SK-N-SH (cell line): ENCODE results near the gene ADCY7. TPM values are rescaled to one million over a fixed set of nuclear protein-coding genes. Genes with fewer than 3 reads are reported as not detected.

Experiments used
- CTCF ChIA-PET: fragments of 300-600, 350-600 bp; formaldehyde crosslinking; extraction: SDS; loops from one replicate; lab custom pipeline; 2021; lab: Yijun Ruan, JAX
- POLR2A ChIA-PET: fragments of 350-600 bp; sonication (Branson Sonifier 250); formaldehyde crosslinking; extraction: SDS; loops from one replicate; lab custom pipeline; 2020; ENCODE audit warnings: antibody characterized with exemption, inconsistent platforms; lab: Yijun Ruan, JAX
- DNase-seq: peaks from one replicate; pipeline ENCODE4 v3.0.0; 2012
- H2AFZ ChIP-seq: fragments of 200-600 bp; sonication (generic); 2 replicates; pipeline ENCODE4 v1.8.1; 2016; ENCODE audit warnings: antibody characterized with exemption, mild to moderate bottlenecking, low read depth
- H3F3A ChIP-seq: fragments of 200-600 bp; sonication (generic); replicated peaks from 2 replicates; pipeline ENCODE3; 2016; ENCODE audit warnings: antibody characterized with exemption, mild to moderate bottlenecking; ENCODE audit not compliant: insufficient read depth
- H3K27ac ChIP-seq, 2 experiments: fragments of 200-500 bp in 1 of 2; fragments of 200-600 bp in 1 of 2; sonication (Bioruptor generic) in 1 of 2; sonication (generic), shearing (Covaris generic) in 1 of 2; 2 replicates each; pipeline versions ENCODE4 v1.5.1 to v1.6.1; 2014 to 2016; ENCODE audit warnings: low read depth in 2 of 2, inconsistent platforms in 1 of 2, low read length in 1 of 2, mild to moderate bottlenecking in 1 of 2, mixed read lengths in 1 of 2
- H3K27me3 ChIP-seq: fragments of 200-600 bp; sonication (generic), shearing (Covaris generic); 2 replicates; pipeline ENCODE4 v1.6.1; 2016; ENCODE audit warnings: mixed run types; ENCODE audit not compliant: insufficient read depth
- H3K36me3 ChIP-seq, 2 experiments: fragments of 200-500 bp in 1 of 2; fragments of 200-600 bp in 1 of 2; sonication (Bioruptor generic) in 1 of 2; sonication (generic) in 1 of 2; replicated peaks in 1 of 2; 2 replicates each; pipeline versions ENCODE3 to v1.5.1; 2014 to 2016; ENCODE audit warnings: low read length in 1 of 2, mild to moderate bottlenecking in 1 of 2; ENCODE audit not compliant: insufficient read depth in 2 of 2, control insufficient read depth in 1 of 2
- H3K4me1 ChIP-seq, 2 experiments: fragments of 200-500 bp in 1 of 2; fragments of 200-600 bp in 1 of 2; sonication (Bioruptor generic) in 1 of 2; sonication (generic), shearing (Covaris generic) in 1 of 2; 2 replicates each; pipeline versions ENCODE4 v1.5.1 to v1.6.1; 2014 to 2016; ENCODE audit warnings: low read depth in 1 of 2, low read length in 1 of 2, mixed run types in 1 of 2; ENCODE audit not compliant: insufficient read depth in 2 of 2, control insufficient read depth in 1 of 2
- H3K4me2 ChIP-seq: fragments of 200-600 bp; sonication (generic), shearing (Covaris generic); 2 replicates; pipeline ENCODE4 v1.6.1; 2017; ENCODE audit warnings: mixed run types
- H3K4me3 ChIP-seq, 2 experiments: fragments of 200-500 bp in 1 of 2; fragments of 200-600 bp in 1 of 2; sonication (Bioruptor generic) in 1 of 2; sonication (generic), shearing (Covaris generic) in 1 of 2; 2 replicates each; pipeline versions ENCODE4 v1.5.1 to v1.8.1; 2014 to 2016; ENCODE audit warnings: low read depth in 2 of 2, inconsistent platforms in 1 of 2, low read length in 1 of 2, mild to moderate bottlenecking in 1 of 2, mixed read lengths in 1 of 2, moderate library complexity in 1 of 2
- H3K79me2 ChIP-seq: fragments of 200-600 bp; sonication (generic); 2 replicates; pipeline ENCODE4 v1.8.1; 2017; ENCODE audit warnings: mild to moderate bottlenecking; ENCODE audit not compliant: insufficient read depth
- H3K9ac ChIP-seq: fragments of 200-600 bp; sonication (generic); 2 replicates; pipeline ENCODE4 v1.6.1; 2017; ENCODE audit warnings: mixed run types
- H3K9me2 ChIP-seq: fragments of 200-600 bp; sonication (generic); 2 replicates; pipeline ENCODE4 v1.6.1; 2017; ENCODE audit warnings: mixed run types
- H3K9me3 ChIP-seq: fragments of 200-600 bp; sonication (generic); 2 replicates; pipeline ENCODE4 v1.6.1; 2017; ENCODE audit warnings: mixed run types, mild to moderate bottlenecking, moderate library complexity
- H4K20me1 ChIP-seq: fragments of 200-600 bp; sonication (generic); 2 replicates; pipeline ENCODE4 v1.6.1; 2017; ENCODE audit warnings: mild to moderate bottlenecking, mixed run types; ENCODE audit not compliant: insufficient read depth
- CHD2 ChIP-seq: fragments of 150-350 bp; IDR thresholded peaks from 2 replicates; pipeline ENCODE4 v1.6.1; 2018; ENCODE audit warnings: low read length; ENCODE audit not compliant: partially characterized antibody
- EP300 ChIP-seq, 2 experiments: IDR thresholded peaks; 2 replicates each; pipeline versions ENCODE4 v1.4.0 to v1.6.1; 2012; ENCODE audit warnings: borderline replicate concordance in 1 of 2, low read depth in 1 of 2, low read length in 1 of 2
- EZH2phosphoT487 ChIP-seq: fragments of 200-600 bp; sonication (generic); IDR thresholded peaks from 2 replicates; pipeline ENCODE4 v1.6.1; 2017; ENCODE audit warnings: low read depth, mixed run types, mild to moderate bottlenecking, antibody characterized with exemption, moderate library complexity, borderline replicate concordance
- FOXM1 ChIP-seq: IDR thresholded peaks from 2 replicates; pipeline ENCODE4 v1.4.0; 2012; ENCODE audit warnings: low read depth, mild to moderate bottlenecking
- GABPA ChIP-seq: IDR thresholded peaks from 2 replicates; pipeline ENCODE4 v1.4.0; 2012; ENCODE audit warnings: low read depth, mild to moderate bottlenecking
- GATA2 ChIP-seq: sonication (generic); formaldehyde crosslinking; IDR thresholded peaks from 2 replicates; pipeline ENCODE4 v1.5.0; 2020; ENCODE audit warnings: mild to moderate bottlenecking, missing genetic modification reagents
- JUND ChIP-seq: IDR thresholded peaks from 2 replicates; pipeline ENCODE4 v1.4.0; 2012
- MXI1 ChIP-seq: IDR thresholded peaks from 2 replicates; pipeline ENCODE4 v1.6.1; 2012; ENCODE audit warnings: mild to moderate bottlenecking, low read depth, low read length, improper control_type of control experiment
- NFIC ChIP-seq: IDR thresholded peaks from 2 replicates; pipeline ENCODE4 v1.4.0; 2012; ENCODE audit warnings: borderline replicate concordance
- NRF1 ChIP-seq: IDR thresholded peaks from 2 replicates; pipeline ENCODE4 v1.6.1; 2012; ENCODE audit warnings: low read depth, mild to moderate bottlenecking, low read length
- POLR2AphosphoS5 ChIP-seq: IDR thresholded peaks from 2 replicates; pipeline ENCODE4 v1.6.1; 2012; ENCODE audit warnings: low read depth, low read length
- RCOR1 ChIP-seq: fragments of 150-350 bp; IDR thresholded peaks from 2 replicates; pipeline ENCODE4 v1.6.1; 2017; ENCODE audit warnings: antibody characterized with exemption, low read length
- RXRA ChIP-seq: IDR thresholded peaks from 2 replicates; pipeline ENCODE4 v1.4.0; 2012; ENCODE audit warnings: low read depth, mild to moderate bottlenecking, borderline replicate concordance
- SIN3A ChIP-seq: IDR thresholded peaks from 2 replicates; pipeline ENCODE4 v1.6.1; 2012; ENCODE audit warnings: low read depth, mild to moderate bottlenecking, low read length, moderate library complexity, borderline replicate concordance
- SMC3 ChIP-seq: IDR thresholded peaks from 2 replicates; pipeline ENCODE4 v1.6.1; 2012; ENCODE audit warnings: low read depth, low read length, improper control_type of control experiment
- TEAD4 ChIP-seq: IDR thresholded peaks from 2 replicates; pipeline ENCODE4 v1.4.0; 2012; ENCODE audit warnings: mild to moderate bottlenecking, borderline replicate concordance; ENCODE audit not compliant: insufficient read depth
- WGBS: methylation state at CpG from one replicate; pipeline ENCODE4 v1.1.6; 2017; ENCODE audit warnings: low lambda C conversion rate; 5-methylcytosine and 5-hydroxymethylcytosine counted together
- polyA plus RNA-seq, 3 experiments: library from polyadenylated mRNA; depleted of rRNA; stranded (reverse); fragments of >200 nt; gene quantifications; 2 replicates each; pipeline ENCODE4 v1.2.3, GENCODE V29; 2012
- TF ChIP-seq, protein P1 (sequence below): IDR thresholded peaks from 2 replicates; pipeline ENCODE4 v1.6.1; 2012; ENCODE audit warnings: mild to moderate bottlenecking, low read depth, low read length, moderate library complexity
- TF ChIP-seq, protein P2 (sequence below): IDR thresholded peaks from 2 replicates; pipeline ENCODE4 v1.4.0; 2012; ENCODE audit warnings: low read depth
- TF ChIP-seq, protein P3 (sequence below): IDR thresholded peaks from 2 replicates; pipeline ENCODE4 v1.4.0; 2012; ENCODE audit warnings: low read depth, borderline replicate concordance

Gene ADCY7
- polyA plus RNA-seq, 1 of the 3 experiments (the other 2 are of a cell fraction), result 14.3 TPM

DNA sequence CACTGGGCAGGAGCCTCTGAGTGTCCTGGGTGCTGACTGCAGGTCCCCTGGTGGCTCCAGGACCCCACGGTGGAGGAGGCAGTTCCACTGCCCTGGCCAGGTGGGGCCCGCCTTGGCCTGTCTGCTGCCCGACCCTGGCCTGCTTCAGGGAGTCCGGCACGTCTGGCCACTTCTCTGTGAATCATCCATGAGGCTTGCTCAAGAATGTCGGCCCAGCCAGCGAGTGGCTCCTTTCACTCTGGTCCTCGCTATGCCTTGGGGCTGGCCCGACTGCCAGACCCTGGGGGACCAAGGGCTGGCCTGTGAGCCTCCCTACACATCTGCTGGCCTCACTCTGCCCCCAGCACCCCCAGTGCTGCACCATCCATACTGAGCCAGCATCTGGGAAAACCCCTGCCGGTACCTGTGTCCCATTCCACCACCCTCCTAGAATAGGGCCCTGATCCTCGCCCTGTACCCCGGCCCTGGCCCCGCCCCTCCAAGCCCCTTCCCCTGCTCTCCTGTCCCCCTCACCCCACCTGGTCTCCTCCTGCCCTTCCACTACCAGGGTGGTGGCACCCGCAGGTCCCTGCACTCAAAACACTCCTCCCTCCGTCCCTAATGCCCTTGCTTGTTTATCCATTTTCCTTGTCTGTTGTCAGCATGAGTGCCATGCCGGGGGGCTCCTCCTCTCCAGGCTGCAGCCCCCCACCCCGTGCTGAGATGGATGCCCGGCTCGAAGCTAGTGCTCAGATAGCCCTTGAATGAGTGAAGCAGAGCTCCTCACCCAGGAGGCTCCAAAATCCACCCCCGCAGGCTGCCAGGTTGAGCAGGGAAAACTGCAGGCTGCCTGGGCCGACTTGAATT lies 35.5 kb downstream of the ADCY7 start:
- H3K9ac ChIP-seq, result no peak overlapping the region
- peak; percentile 27 for DNase-seq
- H3K4me3 ChIP-seq, result no peak overlapping the region
- H3K36me3 ChIP-seq, result peaks cover 0 to 2% of the 10 kb centered on the region in 2 experiments
- H3K27ac ChIP-seq, result no peak overlapping the region
- CTCF ChIA-PET, result interaction anchor here (3.0 kb wide), 1 partner anchor 12 kb away, joined by 10 read pairs; no protein-coding TSS in a partner anchor
- POLR2A ChIA-PET, result no interaction called here
- no peak overlapping the region for H2AFZ ChIP-seq
- no peak overlapping the region for H3K4me2 ChIP-seq
- no peaks in the 10 kb centered on the region for H3K27me3 ChIP-seq
- peaks cover 0 to 17% of the 10 kb centered on the region in 2 experiments; a peak in 1 of 4 replicates for H3K4me1 ChIP-seq
- H3K79me2 ChIP-seq, result no peaks in the 10 kb centered on the region
- 87% methylated on average over 10 of the region's 21 CpGs for WGBS
- no peaks in the 10 kb centered on the region for H3K9me2 ChIP-seq
- no peaks in the 10 kb centered on the region for H4K20me1 ChIP-seq
- TF ChIP-seq EP300 (IDR thresholded peaks at IDR 0.05; ENCODE audit: borderline replicate concordance in 1 of 2, low read depth in 1 of 2, low read length in 1 of 2) (no peak), SIN3A (no peak), FOXM1 (no peak), NRF1 (no peak), JUND (no peak), EZH2phosphoT487 (no peak), SMC3 (no peak), CHD2 (no peak), NFIC (no peak), TEAD4 (no peak), RCOR1 (no peak), POLR2AphosphoS5 (no peak), RXRA (no peak), GATA2 (CRISPR knock-in tag) (no peak), MXI1 (no peak), GABPA (no peak)
- TF ChIP-seq, protein P1, sequence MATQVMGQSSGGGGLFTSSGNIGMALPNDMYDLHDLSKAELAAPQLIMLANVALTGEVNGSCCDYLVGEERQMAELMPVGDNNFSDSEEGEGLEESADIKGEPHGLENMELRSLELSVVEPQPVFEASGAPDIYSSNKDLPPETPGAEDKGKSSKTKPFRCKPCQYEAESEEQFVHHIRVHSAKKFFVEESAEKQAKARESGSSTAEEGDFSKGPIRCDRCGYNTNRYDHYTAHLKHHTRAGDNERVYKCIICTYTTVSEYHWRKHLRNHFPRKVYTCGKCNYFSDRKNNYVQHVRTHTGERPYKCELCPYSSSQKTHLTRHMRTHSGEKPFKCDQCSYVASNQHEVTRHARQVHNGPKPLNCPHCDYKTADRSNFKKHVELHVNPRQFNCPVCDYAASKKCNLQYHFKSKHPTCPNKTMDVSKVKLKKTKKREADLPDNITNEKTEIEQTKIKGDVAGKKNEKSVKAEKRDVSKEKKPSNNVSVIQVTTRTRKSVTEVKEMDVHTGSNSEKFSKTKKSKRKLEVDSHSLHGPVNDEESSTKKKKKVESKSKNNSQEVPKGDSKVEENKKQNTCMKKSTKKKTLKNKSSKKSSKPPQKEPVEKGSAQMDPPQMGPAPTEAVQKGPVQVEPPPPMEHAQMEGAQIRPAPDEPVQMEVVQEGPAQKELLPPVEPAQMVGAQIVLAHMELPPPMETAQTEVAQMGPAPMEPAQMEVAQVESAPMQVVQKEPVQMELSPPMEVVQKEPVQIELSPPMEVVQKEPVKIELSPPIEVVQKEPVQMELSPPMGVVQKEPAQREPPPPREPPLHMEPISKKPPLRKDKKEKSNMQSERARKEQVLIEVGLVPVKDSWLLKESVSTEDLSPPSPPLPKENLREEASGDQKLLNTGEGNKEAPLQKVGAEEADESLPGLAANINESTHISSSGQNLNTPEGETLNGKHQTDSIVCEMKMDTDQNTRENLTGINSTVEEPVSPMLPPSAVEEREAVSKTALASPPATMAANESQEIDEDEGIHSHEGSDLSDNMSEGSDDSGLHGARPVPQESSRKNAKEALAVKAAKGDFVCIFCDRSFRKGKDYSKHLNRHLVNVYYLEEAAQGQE, result no peak
- TF ChIP-seq, protein P2, sequence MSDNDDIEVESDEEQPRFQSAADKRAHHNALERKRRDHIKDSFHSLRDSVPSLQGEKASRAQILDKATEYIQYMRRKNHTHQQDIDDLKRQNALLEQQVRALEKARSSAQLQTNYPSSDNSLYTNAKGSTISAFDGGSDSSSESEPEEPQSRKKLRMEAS, result no peak
- TF ChIP-seq, protein P3, sequence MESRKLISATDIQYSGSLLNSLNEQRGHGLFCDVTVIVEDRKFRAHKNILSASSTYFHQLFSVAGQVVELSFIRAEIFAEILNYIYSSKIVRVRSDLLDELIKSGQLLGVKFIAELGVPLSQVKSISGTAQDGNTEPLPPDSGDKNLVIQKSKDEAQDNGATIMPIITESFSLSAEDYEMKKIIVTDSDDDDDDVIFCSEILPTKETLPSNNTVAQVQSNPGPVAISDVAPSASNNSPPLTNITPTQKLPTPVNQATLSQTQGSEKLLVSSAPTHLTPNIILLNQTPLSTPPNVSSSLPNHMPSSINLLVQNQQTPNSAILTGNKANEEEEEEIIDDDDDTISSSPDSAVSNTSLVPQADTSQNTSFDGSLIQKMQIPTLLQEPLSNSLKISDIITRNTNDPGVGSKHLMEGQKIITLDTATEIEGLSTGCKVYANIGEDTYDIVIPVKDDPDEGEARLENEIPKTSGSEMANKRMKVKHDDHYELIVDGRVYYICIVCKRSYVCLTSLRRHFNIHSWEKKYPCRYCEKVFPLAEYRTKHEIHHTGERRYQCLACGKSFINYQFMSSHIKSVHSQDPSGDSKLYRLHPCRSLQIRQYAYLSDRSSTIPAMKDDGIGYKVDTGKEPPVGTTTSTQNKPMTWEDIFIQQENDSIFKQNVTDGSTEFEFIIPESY, result no peak
- H3K9me3 ChIP-seq, result no peaks in the 10 kb centered on the region
- H3F3A ChIP-seq, result no peaks in the 10 kb centered on the region
